GM12878 (cell line): ENCODE results near the gene PAK5. TPM values are rescaled to one million over a fixed set of nuclear protein-coding genes. Genes with fewer than 3 reads are reported as not detected.

Experiments
- MEF2A ChIP-seq: IDR thresholded peaks from 2 replicates; pipeline ENCODE4 v1.6.1; 2011; ENCODE audit warnings: low read depth, mild to moderate bottlenecking, low read length, moderate library complexity; ENCODE audit not compliant: insufficient read depth
- MXI1 ChIP-seq: fragments of 150-350 bp; IDR thresholded peaks from 2 replicates; pipeline ENCODE4 v1.6.1; 2011; ENCODE audit warnings: low read depth, mild to moderate bottlenecking, inconsistent platforms, low read length, improper control_type of control experiment
- ZNF24 ChIP-seq: fragments of 450-650 bp; IDR thresholded peaks from 2 replicates; pipeline ENCODE4 v1.6.1; 2017; ENCODE audit warnings: antibody characterized with exemption, mild to moderate bottlenecking
- ZNF274 ChIP-seq: IDR thresholded peaks from one replicate; pipeline ENCODE4 v1.8.0; 2011; ENCODE audit not compliant: insufficient read length, insufficient read depth
- polyA plus RNA-seq, 11 experiments: library from polyadenylated mRNA; depleted of rRNA in 4 of 11; unstranded in 6 of 11; stranded (reverse) in 5 of 11; fragments of >200 nt; fragmentation: Nextera tagmentation in 4 of 11; fragmentation: Illumina TruSeq in 1 of 11; extraction: Ambion mirVana in 4 of 11; extraction: Trizol in 1 of 11; gene quantifications; 1 replicate in 1 of 11; 2 replicates in 10 of 11; pipeline versions ENCODE4 v1.2.1 to v1.2.3, GENCODE V29; 2011 to 2016; ENCODE audit warnings: inconsistent platforms in 2 of 11, missing spikeins in 2 of 11, low read depth in 1 of 11
- total RNA-seq, 4 experiments: library from RNA; depleted of rRNA in 3 of 4; stranded (reverse); fragments of >200 nt in 3 of 4; fragmentation: Illumina TruSeq in 1 of 4; extraction: Trizol in 1 of 4; gene quantifications; 2 replicates each; pipeline versions ENCODE4 v1.2.1 to v1.2.3, GENCODE V29; 2013 to 2021
- TF ChIP-seq, protein P1 (sequence below): fragments of 450-650 bp; formaldehyde crosslinking; IDR thresholded peaks from 2 replicates; pipeline ENCODE4 v1.4.0; 2020; ENCODE audit warnings: mild to moderate bottlenecking, moderate library complexity
- TF ChIP-seq, protein P2 (sequence below): fragments of 450-650 bp; formaldehyde crosslinking; IDR thresholded peaks from 2 replicates; pipeline ENCODE4 v1.4.0; 2022; ENCODE audit warnings: mild to moderate bottlenecking, moderate library complexity

PAK5 gene
- total and polyA plus RNA-seq, 10 of the 15 experiments (the other 5 are each of a cell fraction or from before 2014, with no cell fraction given) = not detected

DNA sequence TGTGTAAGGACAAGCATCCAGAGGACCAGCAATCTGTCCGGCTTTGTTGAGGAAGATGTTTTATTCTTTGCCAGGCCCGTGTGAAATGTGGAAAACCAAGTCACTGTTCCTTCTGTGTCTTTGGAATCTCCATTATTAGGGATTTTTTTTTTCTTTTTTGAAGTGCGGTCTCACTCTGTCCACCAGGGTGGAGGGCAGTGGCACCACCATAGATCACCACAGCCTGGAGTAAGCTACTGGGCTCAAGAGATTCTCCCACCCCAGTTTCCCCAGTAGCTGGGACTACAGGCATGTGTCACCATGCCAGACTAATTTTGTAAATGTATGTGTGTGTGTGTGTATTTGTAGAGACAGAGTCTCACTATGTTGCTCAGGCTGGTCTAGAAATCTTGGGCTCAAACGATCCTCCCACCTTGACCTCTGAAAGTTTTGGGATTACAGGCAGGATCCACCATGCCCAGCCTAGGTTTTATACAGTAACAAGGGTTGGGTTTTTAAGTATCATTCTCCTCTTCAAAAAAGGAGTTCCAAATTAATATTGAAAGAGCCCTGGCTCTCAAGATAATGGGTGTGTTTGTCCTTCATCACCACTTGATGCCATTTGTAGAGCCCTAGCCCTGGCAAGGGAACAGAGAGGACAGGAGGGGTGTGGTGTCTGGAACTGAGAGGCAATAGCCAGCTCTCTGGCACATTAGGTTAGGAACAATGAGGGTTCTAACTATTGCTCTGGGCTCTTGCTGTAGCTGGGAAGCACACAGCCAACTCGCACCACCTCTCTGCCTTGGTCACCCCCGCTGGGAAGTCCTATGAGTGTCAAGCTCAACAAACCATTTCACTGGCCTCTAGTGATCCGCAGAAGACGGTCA lies 321.3 kb downstream of the PAK5 start (continued):
- TF ChIP-seq, protein P1, sequence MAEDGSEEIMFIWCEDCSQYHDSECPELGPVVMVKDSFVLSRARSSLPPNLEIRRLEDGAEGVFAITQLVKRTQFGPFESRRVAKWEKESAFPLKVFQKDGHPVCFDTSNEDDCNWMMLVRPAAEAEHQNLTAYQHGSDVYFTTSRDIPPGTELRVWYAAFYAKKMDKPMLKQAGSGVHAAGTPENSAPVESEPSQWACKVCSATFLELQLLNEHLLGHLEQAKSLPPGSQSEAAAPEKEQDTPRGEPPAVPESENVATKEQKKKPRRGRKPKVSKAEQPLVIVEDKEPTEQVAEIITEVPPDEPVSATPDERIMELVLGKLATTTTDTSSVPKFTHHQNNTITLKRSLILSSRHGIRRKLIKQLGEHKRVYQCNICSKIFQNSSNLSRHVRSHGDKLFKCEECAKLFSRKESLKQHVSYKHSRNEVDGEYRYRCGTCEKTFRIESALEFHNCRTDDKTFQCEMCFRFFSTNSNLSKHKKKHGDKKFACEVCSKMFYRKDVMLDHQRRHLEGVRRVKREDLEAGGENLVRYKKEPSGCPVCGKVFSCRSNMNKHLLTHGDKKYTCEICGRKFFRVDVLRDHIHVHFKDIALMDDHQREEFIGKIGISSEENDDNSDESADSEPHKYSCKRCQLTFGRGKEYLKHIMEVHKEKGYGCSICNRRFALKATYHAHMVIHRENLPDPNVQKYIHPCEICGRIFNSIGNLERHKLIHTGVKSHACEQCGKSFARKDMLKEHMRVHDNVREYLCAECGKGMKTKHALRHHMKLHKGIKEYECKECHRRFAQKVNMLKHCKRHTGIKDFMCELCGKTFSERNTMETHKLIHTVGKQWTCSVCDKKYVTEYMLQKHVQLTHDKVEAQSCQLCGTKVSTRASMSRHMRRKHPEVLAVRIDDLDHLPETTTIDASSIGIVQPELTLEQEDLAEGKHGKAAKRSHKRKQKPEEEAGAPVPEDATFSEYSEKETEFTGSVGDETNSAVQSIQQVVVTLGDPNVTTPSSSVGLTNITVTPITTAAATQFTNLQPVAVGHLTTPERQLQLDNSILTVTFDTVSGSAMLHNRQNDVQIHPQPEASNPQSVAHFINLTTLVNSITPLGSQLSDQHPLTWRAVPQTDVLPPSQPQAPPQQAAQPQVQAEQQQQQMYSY (CRISPR knock-in tag) = no peak
- TF ChIP-seq ZNF24 = no peak
- TF ChIP-seq, protein P2, sequence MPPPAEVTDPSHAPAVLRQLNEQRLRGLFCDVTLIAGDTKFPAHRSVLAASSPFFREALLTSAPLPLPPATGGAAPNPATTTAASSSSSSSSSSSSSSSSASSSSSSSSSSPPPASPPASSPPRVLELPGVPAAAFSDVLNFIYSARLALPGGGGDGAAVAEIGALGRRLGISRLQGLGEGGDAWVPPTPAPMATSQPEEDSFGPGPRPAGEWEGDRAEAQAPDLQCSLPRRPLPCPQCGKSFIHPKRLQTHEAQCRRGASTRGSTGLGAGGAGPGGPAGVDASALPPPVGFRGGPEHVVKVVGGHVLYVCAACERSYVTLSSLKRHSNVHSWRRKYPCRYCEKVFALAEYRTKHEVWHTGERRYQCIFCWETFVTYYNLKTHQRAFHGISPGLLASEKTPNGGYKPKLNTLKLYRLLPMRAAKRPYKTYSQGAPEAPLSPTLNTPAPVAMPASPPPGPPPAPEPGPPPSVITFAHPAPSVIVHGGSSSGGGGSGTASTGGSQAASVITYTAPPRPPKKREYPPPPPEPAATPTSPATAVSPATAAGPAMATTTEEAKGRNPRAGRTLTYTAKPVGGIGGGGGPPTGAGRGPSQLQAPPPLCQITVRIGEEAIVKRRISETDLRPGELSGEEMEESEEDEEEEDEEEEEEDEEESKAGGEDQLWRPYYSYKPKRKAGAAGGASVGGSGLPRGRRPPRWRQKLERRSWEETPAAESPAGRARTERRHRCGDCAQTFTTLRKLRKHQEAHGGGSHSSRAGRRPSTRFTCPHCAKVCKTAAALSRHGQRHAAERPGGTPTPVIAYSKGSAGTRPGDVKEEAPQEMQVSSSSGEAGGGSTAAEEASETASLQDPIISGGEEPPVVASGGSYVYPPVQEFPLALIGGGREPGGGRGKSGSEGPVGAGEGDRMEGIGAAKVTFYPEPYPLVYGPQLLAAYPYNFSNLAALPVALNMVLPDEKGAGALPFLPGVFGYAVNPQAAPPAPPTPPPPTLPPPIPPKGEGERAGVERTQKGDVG (CRISPR knock-in tag) = no peak
- no peak for TF ChIP-seq MXI1
- no peak for TF ChIP-seq ZNF274
- no peak for TF ChIP-seq MEF2A
- TF ChIP-seq, all 136 proteins: peak for 0
